NCI-H187 (cell line): ENCODE data around the gene STOM.
"Not testable (repeated sequence)": the region's sequence is repeated elsewhere in the genome, so short reads cannot be mapped to it uniquely, and the experiment has no call there.

ENCODE experiments used
- DNase-seq, 2 experiments: peaks; one replicate each; lab custom pipeline; 2025; lab: John Stamatoyannopoulos, UW

The STOM gene

GRCh38 chr9:121300283-121301119 lies 69.5 kb downstream of the STOM start:
- no peak for DNase-seq

GRCh38 chr9:121299467-121300282 lies 70.4 kb downstream of the STOM start:
- DNase-seq, result no peak

GRCh38 chr9:121298689-121299466 lies 71.2 kb downstream of the STOM start:
- no peak for DNase-seq

- DNase-seq, result no peak
Measured at GRCh38 chr9:121298016-121298538, 72.0 kb downstream of the STOM start.

GRCh38 chr9:121297389-121297788 lies 72.7 kb downstream of the STOM start:
- no peak for DNase-seq

- DNase-seq, result no peak
Measured at GRCh38 chr9:121296213-121297127, 73.6 kb downstream of the STOM start.

GRCh38 chr9:121295662-121296191 lies 74.3 kb downstream of the STOM start:
- no peak for DNase-seq

- DNase-seq, result no peak
Measured at GRCh38 chr9:121294866-121295661, 75.0 kb downstream of the STOM start.

GRCh38 chr9:121294151-121294743 lies 75.8 kb downstream of the STOM start:
- DNase-seq, result no peak

GRCh38 chr9:121292801-121293241 lies 77.2 kb downstream of the STOM start:
- DNase-seq, result no peak

GRCh38 chr9:121292051-121292450 lies 78.0 kb downstream of the STOM start:
- no peak for DNase-seq

GRCh38 chr9:121291536-121291935 lies 78.5 kb downstream of the STOM start:
- not testable (repeated sequence) for DNase-seq

- no peak for DNase-seq
Measured at GRCh38 chr9:121289772-121290370, 80.2 kb downstream of the STOM start.

GRCh38 chr9:121289026-121289771 lies 80.9 kb downstream of the STOM start:
- DNase-seq, result no peak
